GM12878 (cell line): ENCODE results near the gene COL8A2.

ENCODE experiments used
- CREB1 ChIP-seq: IDR thresholded peaks from 2 replicates; pipeline ENCODE4 v1.6.1; 2012; ENCODE audit warnings: low read depth, mild to moderate bottlenecking, inconsistent platforms
- CREM ChIP-seq: IDR thresholded peaks from 2 replicates; pipeline ENCODE4 v1.6.1; 2014; ENCODE audit warnings: antibody characterized with exemption, low read depth
- EP300 ChIP-seq, 2 experiments: fragments of 150-350 bp in 1 of 2; IDR thresholded peaks; 2 replicates each; pipeline ENCODE4 v1.6.1; 2011 to 2012; ENCODE audit warnings: low read depth in 2 of 2, low read length in 2 of 2, borderline replicate concordance in 1 of 2, improper control_type of control experiment in 1 of 2, inconsistent platforms in 1 of 2; ENCODE audit not compliant: control insufficient read depth in 1 of 2
- JUND ChIP-seq: IDR thresholded peaks from 2 replicates; pipeline ENCODE4 v1.6.1; 2012; ENCODE audit warnings: low read depth, mild to moderate bottlenecking, low read length, improper control_type of control experiment, moderate library complexity
- MEF2A ChIP-seq: IDR thresholded peaks from 2 replicates; pipeline ENCODE4 v1.6.1; 2011; ENCODE audit warnings: low read depth, mild to moderate bottlenecking, low read length, moderate library complexity; ENCODE audit not compliant: insufficient read depth
- POLR2AphosphoS5 ChIP-seq: IDR thresholded peaks from 2 replicates; pipeline ENCODE4 v1.6.1; 2011; ENCODE audit warnings: mild to moderate bottlenecking, low read length, inconsistent platforms
- RB1 ChIP-seq: fragments of 450-650 bp; formaldehyde crosslinking; IDR thresholded peaks from 2 replicates; pipeline ENCODE4 v1.6.1; 2017; ENCODE audit warnings: mild to moderate bottlenecking, borderline replicate concordance
- SIN3A ChIP-seq: IDR thresholded peaks from 2 replicates; pipeline ENCODE4 v1.6.1; 2012; ENCODE audit warnings: low read depth, low read length, improper control_type of control experiment
- ZNF207 ChIP-seq: fragments of 450-650 bp; IDR thresholded peaks from 2 replicates; pipeline ENCODE4 v1.6.1; 2014; ENCODE audit warnings: antibody characterized with exemption, mild to moderate bottlenecking, borderline replicate concordance
- TF ChIP-seq, protein P1 (sequence below): IDR thresholded peaks from 2 replicates; pipeline ENCODE4 v1.6.1; 2011; ENCODE audit warnings: mild to moderate bottlenecking, low read depth, low read length, moderate library complexity; ENCODE audit not compliant: insufficient replicate concordance
- TF ChIP-seq, protein P2 (sequence below), 3 experiments: IDR thresholded peaks in 2 of 3; conservative IDR thresholded peaks in 1 of 3; 2 replicates each; pipeline ENCODE4 v1.5.1; 2011; ENCODE audit warnings: low read depth in 3 of 3, low read length in 3 of 3, mild to moderate bottlenecking in 3 of 3, control low read depth in 2 of 3, moderate library complexity in 2 of 3, inconsistent platforms in 1 of 3, mixed read lengths in 1 of 3; ENCODE audit not compliant: control insufficient read depth in 2 of 3, insufficient read depth in 1 of 3; ENCODE audit errors: extremely low read depth in 1 of 3

DNA sequence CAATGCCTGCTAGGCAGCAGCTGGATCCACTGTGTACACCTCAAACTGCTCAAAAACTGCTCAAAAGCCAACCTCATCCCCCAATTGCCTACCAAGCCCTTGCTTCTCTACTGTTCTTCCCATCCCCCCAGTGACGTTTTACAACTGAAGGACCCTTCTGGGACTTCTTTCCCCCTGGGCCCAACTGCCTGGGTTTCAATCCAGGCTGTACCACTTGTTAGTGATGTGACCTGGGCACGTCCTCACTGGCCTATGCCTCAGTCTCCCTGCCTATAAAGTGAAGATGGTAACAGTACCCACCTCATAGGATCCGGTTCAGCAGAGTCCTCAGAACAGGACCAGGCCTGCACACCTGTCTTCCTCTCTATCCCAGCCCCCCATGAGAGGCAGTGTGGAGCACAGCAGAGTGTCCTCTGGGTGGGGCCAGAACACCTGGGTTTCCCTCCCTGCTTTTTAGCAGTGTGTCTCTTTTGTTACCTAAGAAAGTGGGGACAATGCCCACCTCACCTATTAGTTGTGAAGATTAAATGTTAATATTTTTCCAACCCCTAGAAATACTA lies 43.0 kb downstream of the COL8A2 start:
- TF ChIP-seq SIN3A (no peak), EP300 (IDR thresholded peaks at IDR 0.05; ENCODE audit: borderline replicate concordance in 1 of 2, control insufficient read depth in 1 of 2, low read depth in 2 of 2, low read length in 2 of 2) (no peak), CREB1 (no peak), MEF2A (no peak), POLR2AphosphoS5 (no peak), ZNF207 (no peak), CREM (no peak), RB1 (no peak), JUND (no peak)
- TF ChIP-seq, protein P1, sequence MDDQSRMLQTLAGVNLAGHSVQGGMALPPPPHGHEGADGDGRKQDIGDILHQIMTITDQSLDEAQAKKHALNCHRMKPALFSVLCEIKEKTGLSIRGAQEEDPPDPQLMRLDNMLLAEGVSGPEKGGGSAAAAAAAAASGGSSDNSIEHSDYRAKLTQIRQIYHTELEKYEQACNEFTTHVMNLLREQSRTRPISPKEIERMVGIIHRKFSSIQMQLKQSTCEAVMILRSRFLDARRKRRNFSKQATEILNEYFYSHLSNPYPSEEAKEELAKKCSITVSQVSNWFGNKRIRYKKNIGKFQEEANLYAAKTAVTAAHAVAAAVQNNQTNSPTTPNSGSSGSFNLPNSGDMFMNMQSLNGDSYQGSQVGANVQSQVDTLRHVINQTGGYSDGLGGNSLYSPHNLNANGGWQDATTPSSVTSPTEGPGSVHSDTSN, result no peak
- TF ChIP-seq, protein P2, sequence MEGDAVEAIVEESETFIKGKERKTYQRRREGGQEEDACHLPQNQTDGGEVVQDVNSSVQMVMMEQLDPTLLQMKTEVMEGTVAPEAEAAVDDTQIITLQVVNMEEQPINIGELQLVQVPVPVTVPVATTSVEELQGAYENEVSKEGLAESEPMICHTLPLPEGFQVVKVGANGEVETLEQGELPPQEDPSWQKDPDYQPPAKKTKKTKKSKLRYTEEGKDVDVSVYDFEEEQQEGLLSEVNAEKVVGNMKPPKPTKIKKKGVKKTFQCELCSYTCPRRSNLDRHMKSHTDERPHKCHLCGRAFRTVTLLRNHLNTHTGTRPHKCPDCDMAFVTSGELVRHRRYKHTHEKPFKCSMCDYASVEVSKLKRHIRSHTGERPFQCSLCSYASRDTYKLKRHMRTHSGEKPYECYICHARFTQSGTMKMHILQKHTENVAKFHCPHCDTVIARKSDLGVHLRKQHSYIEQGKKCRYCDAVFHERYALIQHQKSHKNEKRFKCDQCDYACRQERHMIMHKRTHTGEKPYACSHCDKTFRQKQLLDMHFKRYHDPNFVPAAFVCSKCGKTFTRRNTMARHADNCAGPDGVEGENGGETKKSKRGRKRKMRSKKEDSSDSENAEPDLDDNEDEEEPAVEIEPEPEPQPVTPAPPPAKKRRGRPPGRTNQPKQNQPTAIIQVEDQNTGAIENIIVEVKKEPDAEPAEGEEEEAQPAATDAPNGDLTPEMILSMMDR (IDR thresholded peaks at IDR 0.05 in 2 of 3, conservative IDR thresholded peaks at IDR 0.05 in 1 of 3; ENCODE audit: control insufficient read depth in 2 of 3, extremely low read depth in 1 of 3, insufficient read depth in 1 of 3, low read depth in 3 of 3, low read length in 3 of 3), result no peak
